ENCODE results near the gene YJEFN3. TPM values are rescaled to one million over a fixed set of nuclear protein-coding genes. Genes with fewer than 3 reads are reported as not detected.

Gene YJEFN3
- polyA plus RNA-seq, 12 donors = 2.9 to 14.4 (median 6.6) TPM; not detected in 1

DNA sequence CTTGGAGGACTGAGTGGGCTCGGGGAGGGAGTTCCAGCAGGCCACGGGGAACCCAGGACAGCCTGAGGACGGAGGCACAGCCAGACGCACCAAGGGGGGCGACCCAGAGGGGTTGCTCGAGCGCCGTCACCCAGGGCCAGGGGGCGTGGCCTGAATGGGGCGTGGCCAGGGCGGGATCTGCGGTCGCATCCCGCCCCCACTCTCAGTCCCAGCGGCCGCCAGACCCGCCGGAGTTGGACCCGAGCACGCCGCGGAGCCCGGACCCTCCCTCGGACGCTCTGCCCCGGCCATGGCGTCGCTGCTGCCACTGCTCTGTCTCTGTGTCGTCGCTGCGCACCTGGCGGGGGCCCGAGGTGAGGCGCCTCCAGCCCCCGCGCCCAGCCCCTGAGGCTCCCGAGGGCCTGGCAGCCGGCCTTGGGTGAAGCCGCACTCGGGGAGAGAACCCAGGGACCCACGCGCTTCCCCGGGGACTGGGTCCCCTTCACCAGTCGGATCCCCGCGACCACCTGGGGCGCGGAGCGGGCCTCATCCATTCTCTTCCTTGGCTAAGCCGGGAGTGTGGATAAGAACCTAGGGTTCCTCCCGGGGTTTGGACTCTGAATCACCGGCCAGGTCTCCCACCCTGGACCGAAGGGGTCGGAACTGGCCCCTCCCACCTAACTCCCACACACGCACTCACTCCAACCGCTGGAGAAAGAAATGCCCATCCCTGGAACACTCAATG, 9.5 kb downstream of the YJEFN3 start, which contains the start of gene CILP2:
Gene CILP2, plus strand, starts transcription at position 205 of the 724 bp plus-strand sequence. Its CDS starts 85 bp downstream, at position 290.
- no peak for DNase-seq

DNA sequence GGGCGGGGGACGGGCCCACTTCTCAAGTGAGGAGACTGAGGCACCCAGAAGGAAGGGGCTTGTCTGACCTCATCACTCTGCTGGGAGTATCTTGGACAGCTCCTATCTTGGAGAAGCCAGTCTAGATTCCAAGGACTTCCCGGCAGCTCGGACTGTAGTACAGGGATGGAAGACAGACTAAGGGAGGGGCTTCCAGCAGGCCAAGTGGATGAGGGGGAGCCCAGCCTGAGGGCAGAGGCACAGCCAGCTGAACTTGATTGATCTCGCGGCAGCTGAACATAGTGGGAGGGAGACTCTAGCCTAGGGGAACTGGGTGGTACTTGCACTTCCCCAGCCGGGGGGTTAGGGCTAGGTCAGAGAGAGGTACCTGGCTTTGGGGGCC, 10.1 kb downstream of the YJEFN3 start:
- no peak for DNase-seq

DNA sequence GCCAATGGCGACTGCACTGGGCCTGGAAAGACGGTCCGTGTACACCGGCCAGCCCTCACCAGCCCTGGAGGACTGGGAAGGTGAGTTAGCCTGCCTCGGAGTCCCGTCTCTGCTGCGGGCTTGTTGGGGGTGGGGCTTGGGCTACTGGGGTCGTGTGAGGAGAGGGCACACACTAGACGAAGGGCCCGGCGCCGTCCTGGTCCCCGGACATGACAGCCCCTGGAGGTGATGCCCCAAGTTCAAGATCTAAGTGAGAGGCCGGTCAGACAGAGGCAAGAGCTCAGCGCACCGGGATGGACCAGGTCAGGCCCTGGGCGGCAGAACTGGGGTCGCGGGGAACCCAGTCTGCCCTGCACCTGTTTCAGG, 11.0 kb downstream of the YJEFN3 start:
- no peak for DNase-seq

DNA sequence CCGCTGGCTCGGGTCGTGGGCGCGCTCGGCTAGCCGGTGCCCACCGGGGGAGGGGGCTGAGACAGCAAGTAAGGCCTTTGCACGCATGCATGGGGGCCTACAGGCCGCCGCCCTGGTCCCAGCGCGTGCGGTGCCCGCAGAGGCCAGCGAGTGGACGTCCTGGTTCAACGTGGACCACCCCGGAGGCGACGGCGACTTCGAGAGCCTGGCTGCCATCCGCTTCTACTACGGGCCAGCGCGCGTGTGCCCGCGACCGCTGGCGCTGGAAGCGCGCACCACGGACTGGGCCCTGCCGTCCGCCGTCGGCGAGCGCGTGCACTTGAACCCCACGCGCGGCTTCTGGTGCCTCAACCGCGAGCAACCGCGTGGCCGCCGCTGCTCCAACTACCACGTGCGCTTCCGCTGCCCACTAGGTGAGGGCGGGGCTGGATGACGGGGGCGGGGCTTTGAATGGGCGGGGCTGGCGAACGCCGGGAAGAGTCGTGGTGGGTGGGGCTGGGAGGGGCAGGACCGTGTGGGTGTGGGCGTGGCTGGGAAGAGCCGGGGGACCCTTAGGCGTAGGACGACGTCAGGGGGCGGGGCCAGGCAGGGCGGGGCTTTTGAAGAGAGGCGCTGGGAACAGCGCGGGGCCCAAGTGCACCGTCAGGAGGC, 11.5 kb downstream of the YJEFN3 start:
- DNase-seq = no peak

DNA sequence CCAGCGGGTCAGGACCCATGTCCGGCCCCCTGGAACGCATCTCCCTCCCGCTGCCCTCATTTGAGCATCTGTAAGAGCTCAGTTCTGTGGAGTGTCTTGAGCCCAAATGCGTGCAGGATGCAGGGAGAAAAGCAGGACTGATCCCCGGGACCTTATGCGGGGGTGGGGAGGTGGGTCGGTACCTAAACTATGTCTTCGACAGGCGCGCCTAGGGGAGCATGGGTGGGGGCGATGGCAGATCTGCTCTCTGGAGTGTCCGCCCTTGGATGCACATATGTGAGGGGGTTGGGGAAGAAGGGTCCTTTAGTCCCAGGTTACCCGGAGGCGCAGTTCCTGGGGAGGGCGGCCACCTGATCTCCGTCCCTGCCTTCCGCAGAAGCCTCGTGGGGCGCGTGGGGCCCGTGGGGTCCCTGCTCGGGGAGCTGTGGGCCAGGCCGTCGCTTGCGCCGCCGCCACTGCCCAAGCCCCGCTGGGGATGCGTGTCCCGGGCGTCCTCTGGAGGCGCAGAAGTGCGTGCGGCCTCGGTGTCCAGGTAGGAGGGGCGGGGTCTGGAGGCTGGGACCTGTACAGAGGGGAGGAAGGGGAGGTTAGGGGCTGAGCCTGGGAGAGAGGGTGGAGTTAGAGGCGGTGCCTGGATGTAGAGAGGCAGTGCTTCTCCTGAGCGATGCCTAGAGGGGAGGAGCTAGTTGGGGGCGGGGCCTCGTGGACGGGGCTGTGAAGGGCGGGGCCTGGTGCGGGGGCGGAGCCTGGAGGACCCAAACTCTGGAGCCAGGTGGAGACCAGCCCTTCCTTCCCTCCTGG, 12.2 kb downstream of the YJEFN3 start:
- no peak for DNase-seq

DNA sequence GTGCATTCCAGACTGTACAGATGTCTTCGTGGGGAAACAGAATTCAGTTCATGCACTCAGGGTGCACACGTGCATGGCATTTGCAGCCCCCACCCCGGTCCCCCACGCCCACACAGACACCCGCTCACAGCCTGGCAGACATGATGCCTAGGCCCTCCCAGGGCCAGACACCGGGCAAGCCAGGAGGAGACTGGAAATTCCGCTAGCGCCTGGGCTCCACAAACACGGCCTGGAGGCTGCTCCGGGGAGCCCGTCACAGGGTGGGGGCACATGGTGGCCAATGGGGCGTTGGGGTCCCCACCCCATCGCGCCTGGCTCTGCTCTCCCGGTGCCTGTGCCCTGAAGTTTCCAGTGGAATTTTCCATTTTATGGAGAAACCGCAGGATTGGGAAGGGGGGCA, 12.9 kb downstream of the YJEFN3 start:
- DNase-seq = no peak

DNA sequence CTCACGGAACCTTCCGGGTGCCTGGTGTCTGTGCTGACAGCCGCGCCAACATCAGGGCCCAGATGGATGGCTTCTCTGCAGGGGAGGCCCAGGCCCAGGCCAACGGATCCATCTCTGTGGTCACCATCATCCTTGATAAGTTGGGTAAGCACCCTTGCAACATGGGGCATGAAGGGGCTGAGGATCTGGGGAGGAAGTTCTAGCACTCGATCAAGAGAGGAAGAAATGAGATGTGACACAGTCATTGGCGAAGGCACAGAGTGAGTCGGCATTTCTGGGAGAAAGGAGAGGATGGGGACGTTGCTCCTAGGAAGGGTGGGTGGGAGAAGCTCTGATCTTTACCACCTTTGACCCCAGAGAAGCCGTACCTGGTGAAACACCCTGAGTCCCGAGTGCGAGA, 13.8 kb downstream of the YJEFN3 start:
- no peak for DNase-seq

DNA sequence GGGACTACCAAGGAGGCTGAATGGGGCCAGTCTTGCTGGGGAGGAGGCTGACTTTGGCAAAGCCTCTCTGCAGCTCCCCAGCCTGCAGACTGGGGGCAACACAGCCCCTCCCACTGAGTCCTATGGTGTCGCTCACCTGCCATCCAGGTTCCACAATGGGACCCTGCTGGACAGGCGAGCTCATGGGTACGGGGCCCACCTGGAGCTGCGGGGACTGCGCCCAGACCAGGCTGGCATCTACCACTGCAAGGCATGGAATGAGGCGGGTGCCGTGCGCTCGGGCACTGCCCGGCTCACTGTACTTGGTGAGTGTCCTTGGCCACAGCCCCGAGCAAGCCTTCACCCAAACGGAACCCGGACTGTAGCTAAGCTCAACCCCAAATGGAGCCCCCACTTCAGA, 14.4 kb downstream of the YJEFN3 start:
- no peak for DNase-seq

DNA sequence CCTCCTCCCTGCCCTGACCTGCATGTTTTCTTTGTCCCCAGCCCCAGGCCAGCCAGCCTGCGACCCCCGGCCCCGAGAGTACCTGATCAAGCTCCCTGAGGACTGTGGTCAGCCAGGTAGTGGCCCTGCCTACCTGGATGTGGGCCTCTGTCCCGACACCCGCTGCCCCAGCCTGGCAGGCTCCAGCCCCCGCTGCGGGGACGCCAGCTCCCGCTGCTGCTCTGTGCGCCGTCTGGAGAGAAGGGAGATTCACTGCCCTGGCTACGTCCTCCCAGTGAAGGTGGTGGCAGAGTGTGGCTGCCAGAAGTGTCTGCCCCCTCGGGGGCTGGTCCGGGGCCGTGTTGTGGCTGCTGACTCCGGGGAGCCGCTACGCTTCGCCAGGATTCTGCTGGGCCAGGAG, 14.9 kb downstream of the YJEFN3 start:
- no peak for DNase-seq

DNA sequence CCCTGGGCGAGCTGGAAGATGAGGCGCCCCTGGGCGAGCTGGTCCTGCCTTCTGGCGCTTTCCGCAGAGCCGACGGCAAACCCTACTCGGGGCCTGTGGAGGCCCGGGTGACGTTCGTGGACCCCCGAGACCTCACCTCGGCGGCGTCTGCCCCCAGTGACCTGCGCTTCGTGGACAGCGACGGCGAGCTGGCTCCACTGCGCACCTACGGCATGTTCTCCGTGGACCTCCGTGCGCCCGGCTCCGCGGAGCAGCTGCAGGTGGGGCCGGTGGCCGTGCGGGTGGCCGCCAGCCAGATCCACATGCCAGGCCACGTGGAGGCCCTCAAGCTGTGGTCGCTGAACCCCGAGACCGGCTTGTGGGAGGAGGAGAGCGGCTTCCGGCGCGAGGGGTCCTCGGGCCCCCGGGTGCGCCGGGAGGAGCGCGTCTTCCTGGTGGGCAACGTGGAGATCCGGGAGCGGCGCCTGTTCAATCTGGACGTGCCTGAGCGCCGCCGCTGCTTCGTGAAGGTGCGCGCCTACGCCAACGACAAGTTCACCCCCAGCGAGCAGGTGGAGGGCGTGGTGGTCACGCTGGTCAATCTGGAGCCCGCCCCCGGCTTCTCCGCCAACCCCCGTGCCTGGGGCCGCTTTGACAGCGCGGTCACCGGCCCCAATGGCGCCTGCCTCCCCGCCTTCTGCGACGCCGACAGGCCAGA, 15.7 kb downstream of the YJEFN3 start:
- no peak for DNase-seq

DNA sequence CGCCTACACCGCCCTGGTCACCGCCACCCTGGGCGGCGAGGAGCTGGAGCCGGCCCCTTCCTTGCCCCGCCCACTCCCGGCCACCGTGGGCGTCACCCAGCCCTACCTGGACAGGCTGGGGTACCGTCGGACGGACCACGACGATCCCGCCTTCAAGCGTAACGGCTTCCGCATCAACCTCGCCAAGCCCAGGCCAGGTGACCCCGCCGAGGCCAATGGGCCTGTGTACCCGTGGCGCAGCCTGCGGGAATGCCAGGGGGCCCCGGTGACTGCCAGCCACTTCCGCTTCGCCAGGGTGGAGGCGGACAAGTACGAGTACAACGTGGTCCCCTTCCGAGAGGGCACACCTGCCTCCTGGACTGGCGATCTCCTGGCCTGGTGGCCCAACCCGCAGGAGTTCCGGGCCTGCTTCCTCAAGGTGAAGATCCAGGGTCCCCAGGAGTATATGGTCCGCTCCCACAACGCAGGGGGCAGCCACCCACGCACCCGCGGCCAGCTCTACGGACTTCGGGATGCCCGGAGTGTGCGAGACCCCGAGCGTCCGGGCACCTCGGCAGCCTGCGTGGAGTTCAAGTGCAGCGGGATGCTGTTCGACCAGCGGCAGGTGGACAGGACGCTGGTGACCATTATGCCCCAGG, 16.4 kb downstream of the YJEFN3 start:
- no peak for DNase-seq

DNA sequence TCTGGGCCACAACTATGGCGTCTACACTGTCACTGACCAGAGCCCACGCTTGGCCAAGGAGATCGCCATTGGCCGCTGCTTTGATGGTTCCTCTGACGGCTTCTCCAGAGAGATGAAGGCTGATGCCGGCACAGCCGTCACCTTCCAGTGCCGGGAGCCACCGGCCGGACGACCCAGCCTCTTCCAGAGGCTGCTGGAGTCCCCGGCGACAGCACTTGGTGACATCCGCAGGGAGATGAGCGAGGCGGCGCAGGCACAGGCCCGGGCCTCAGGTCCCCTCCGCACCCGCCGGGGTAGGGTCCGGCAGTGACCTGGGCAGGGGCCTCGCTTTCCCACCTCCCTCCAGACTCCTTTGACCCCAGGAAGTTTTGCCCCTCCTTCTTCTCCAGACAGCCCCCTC, 17.0 kb downstream of the YJEFN3 start:
- no peak for DNase-seq

DNA sequence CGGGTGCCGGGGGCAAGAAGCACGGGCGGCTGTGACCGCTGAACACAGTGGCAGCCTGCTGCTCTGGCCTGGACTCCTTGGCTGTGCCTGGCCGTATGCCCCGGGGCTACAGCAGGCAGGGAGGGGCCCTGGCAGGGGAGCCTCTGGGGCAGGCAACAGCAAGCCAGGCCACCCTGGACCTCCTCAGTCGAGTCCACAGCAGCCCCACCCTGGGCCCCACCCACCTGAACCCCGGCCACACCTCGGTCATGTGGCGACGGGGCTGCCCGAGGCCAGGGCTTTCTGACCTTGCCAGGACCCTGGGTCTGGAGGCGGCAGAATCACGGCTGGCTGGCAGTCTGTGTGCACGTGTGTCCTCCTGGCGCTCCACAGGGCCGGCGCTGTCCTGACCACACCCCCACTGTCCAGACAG, 18.0 kb downstream of the YJEFN3 start:
- DNase-seq = no peak

DNA sequence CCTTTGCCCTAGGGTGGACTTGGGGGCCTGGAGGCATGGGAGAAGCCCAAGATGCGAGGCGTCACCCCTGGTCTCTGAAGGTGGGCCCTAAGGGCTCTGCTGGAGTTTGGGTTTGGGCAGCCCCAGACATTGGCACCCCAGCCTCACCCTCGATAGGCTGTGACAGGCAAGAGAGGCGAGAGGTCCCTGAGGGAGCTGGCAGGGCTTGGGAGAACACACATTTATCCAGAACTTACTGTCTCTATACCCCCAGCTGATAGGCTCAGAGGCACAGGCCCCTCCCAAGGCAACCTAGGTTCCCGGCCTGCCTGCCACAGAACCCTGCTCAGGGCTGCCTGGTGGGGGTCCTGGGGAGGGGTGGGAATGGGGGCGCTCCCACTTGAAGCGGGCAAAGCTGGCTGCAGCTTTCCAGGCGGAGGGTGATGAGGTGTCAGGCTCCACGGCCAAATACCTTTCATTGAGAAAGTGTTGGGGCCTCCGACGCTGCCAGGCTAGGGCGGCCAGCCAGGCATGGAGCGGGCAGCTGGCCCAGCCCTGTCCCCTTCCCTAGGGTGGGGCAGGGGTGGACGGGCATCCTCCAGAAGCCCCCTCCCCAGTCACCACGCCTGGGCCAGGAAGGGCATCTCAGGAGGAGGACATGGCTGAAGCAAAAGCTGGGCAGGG, 19.1 kb downstream of the YJEFN3 start:
- no peak for DNase-seq

DNA sequence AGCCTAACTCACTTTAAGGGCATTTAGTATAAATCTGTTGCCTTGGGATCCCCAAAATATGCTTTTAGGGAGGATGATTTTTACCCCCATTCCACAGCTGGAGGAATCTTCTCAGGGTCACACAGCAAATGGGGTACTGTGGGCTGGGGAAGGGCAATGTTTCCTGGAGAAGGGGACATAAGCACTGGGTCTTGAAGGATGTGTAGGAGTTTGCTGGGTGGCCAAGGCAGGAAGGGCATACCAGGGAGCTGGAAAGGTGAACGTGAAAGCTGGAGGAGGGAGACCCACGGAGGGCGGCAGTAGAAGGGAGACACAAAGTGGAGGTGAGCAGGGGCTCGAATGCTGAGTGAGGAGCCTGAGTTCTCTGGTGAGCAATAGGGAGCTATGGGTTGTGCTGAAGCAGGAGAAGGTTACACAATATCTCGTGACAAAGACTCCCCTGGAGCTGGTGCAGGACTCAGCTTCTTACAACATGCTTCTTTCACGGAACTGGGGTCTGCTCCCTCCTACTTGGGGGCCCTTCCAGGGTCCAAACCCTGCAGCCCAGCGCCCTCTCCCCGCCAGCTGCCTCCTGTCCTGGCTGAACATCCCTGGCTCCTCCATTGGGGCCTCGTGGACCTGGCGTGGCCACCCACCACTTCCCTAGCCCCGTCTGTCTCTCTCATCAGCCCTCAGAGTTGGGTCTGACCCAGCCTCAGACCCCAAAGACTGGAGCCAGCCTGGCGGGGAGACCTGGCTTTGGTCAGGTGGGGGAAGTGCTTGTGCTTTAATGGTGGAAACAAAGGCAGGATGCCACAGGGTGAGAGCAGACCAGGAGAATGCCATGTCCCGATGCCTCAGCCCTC, 20.4 kb downstream of the YJEFN3 start:
- no peak for DNase-seq

DNA sequence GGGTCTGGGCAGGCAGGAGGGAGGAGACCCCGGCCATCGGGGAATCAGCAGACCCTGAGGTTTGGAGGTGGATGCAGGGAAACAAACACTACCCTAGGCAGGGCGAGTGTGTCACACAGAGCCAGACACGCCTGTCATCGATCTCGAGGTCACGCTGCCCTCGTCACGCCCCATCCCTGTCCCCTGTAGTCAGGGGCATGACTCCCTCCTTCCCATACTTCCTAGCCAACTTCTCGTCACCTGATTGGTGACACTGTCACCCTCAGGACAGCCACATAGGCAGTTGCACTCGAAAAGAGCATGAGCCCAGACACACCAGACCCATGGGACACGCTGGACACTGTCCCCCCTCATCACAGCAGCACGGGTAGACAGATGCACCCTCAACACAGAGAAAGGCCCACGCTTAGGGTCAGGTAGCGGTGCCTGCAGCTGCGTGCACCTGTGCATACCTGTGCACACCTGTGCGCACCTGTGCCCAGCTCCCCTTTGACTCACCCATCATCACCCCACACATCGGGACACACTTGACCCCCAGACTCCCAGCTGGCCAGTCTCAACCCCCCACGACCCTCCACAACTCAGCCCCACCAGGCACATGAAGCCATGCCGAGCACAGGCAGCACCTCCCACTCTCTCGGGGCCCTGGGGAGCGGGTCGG, 21.2 kb downstream of the YJEFN3 start:
- DNase-seq = no peak

DNA sequence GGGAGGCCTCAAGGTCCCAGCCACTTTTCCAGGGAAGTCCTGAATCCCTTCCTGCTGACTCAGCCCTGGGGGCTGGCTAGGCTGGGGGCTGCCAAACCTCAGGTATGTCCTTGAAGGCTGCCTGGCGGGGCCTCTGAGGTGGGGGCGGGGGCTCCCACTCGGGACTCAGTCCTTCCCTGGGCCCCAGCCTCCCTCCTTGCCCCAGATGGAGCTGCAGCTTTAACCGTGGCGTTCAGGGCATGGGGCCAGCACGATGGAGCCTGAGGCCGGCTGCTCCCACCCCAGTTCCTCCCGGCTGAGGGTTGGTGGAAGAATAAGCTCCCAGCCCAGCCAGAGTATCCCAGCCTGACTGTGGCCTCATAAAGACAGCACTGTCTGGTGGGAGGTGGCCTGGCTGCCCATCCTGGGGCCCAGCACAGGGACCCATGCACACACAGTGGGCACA, 21.8 kb downstream of the YJEFN3 start:
- DNase-seq = no peak

DNA sequence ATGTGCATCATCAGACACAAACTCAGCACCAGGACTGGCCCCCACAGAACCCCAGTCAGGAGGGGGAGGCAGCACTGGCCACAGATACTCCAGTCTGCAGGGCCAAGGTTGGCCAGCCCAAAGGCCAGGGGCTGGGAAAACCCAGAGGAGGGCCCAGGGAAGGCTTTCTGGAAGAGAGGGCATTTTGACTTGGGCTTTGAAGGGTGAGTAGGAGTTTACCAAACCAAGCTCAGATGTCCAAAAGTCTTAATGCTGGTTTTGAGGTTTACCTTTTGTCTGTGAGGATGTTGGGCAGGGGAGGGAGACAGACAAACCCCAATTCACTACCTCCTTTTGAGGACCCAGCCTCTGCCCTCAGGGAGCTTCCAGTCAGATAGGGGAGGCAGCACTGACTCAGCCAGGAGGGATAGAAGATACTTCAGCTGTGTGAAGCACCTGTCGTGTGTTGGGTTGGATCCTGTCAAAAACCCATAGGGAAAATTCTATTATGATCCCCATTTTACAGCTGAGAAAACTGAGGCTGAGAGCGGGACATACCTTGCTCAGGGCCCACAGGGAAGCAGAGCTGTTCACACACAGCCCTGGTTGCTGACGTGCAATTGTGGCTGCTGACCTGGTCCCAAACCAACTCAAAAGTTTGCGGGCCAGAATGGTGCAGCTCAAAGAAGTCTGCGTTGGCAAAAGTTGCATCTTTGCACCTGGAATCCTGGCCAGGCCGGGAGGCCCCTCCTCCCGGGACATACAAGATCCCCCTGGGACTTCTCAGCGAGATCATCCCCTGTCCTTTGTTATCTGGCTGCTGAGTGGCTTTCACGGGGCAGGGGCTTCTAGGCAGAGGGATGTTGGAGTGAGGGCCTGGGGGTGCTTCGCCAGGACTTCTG, 22.5 kb downstream of the YJEFN3 start:
- DNase-seq = no peak

DNA sequence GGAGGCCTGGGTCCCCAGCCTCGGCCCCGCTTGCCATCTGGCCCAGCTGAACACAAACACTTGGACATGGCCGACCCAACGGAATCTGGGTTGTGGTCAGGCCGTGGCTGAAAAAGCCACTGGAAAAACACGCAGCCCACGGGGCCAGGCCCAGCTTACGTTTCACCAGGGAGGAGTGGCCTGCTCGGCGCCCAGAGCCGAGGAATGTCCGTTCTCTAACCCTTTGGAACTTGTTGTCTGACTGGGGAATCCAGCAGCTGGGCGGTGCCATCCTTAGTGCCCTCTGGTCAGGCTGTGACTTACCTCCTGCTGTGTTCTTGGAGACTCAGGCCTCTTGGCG, 23.1 kb downstream of the YJEFN3 start:
- DNase-seq = no peak

Data from muscle of arm (tissue), 12 donors.